Occipital lobe (tissue), 2 donors: ENCODE results near the gene NACC2. TPM values are rescaled to one million over a fixed set of nuclear protein-coding genes. Genes with fewer than 3 reads are reported as not detected.
A peak's percentile ranks its signal among the peaks of the same experiment; 100 is the strongest.

ENCODE experiments used
- DNase-seq: peaks from one replicate; lab custom pipeline; 2025; lab: John Stamatoyannopoulos, UW
- total RNA-seq: library from RNA; depleted of rRNA; stranded (reverse); fragments of >200 nt; gene quantifications from one replicate; pipeline ENCODE4 v1.2.3, GENCODE V29; 2014

Gene NACC2
- total RNA-seq, 1 donor from 2014 or later = 5.9 TPM

GRCh38 chr9:136058801-136059302 lies 36.2 kb downstream of the NACC2 start:
- no peak for DNase-seq

- no peak for DNase-seq
Measured at GRCh38 chr9:136058084-136058483, 37.0 kb downstream of the NACC2 start.

GRCh38 chr9:136057236-136058081 lies 37.6 kb downstream of the NACC2 start:
- no peak for DNase-seq

- no peak for DNase-seq
Measured at GRCh38 chr9:136056546-136057235, 38.4 kb downstream of the NACC2 start.

- DNase-seq = no peak
Measured at GRCh38 chr9:136055715-136056545, 39.2 kb downstream of the NACC2 start.

GRCh38 chr9:136054798-136055714 lies 40.0 kb downstream of the NACC2 start:
- DNase-seq = no peak

GRCh38 chr9:136054146-136054545 lies 40.9 kb downstream of the NACC2 start:
- no peak for DNase-seq

- DNase-seq = no peak
Measured at GRCh38 chr9:136053757-136054142, 41.3 kb downstream of the NACC2 start.

- DNase-seq = no peak
Measured at GRCh38 chr9:136052991-136053756, 41.9 kb downstream of the NACC2 start.

- DNase-seq = peak; percentile 62
Measured at GRCh38 chr9:136052472-136052880, 42.6 kb downstream of the NACC2 start.

- DNase-seq = peak; percentile 83
Measured at GRCh38 chr9:136051837-136052471, 43.1 kb downstream of the NACC2 start.

GRCh38 chr9:136051453-136051836 lies 43.6 kb downstream of the NACC2 start:
- peak; percentile 52 for DNase-seq

- no peak for DNase-seq
Measured at GRCh38 chr9:136050701-136051452, 44.2 kb downstream of the NACC2 start.

- no peak for DNase-seq
Measured at GRCh38 chr9:136050266-136050700, 44.8 kb downstream of the NACC2 start.

- no peak for DNase-seq
Measured at GRCh38 chr9:136049491-136050265, 45.4 kb downstream of the NACC2 start.

GRCh38 chr9:136048560-136049411 lies 46.3 kb downstream of the NACC2 start:
- no peak for DNase-seq
